ENCODE data around the gene BCL11B.

GRCh38 chr14:99157676-99158075 lies 114.3 kb downstream of the BCL11B start:
- no peak for TF ChIP-seq CTCF (conservative IDR thresholded peaks at IDR 0.05 in 1 of 2, IDR thresholded peaks at IDR 0.05 in 1 of 2; ENCODE audit: low read depth in 1 of 2, low read length in 2 of 2)
- TF ChIP-seq EZH2 (IDR thresholded peaks at IDR 0.05; ENCODE audit: low read length, missing control alignments) = no peak
